ENCODE data around the gene GFY. TPM values are rescaled to one million over a fixed set of nuclear protein-coding genes. Genes with fewer than 3 reads are reported as not detected.

Gene GFY
- total RNA-seq, 3 donors from 2014 or later (not counting 1 experiment from before 2014, with no cell fraction given) = not detected

DNA sequence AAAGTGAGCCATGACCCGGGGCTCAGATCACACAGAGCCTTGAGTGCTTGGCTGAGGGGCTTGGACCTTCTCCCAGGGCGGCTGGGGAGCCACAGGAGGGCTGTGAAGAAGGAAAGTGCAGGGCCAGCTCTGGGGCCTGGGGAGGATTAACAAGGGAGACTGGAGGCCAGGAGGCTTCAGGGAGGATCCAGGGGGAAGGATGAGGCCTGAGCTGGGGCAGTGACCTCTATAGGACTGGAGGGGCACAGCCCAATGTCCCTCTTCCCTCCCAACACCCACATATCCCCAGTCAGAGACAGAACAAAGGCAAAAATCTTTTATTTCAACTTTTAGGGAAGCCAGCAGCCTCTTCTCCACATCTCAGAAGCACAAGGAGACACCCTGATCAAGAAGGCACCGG, 20.8 kb downstream of the GFY start:
- Mint-ChIP-seq H3K4me1 (peaks cover 36 to 55% of the 10 kb centered on the region in 2 donors), H3K9me3 (no peaks in the 10 kb centered on the region), H3K4me3 (no peak overlapping the region), H3K27ac (peak overlapping the region in 1 of 2 donors; percentile 20), H3K36me3 (no peaks in the 10 kb centered on the region), H3K27me3 (ENCODE audit: low read depth in 2 of 2) (peaks cover 12% of the 10 kb centered on the region in 2 donors)
- intact Hi-C loops (cut with micrococcal nuclease) = no loop called here
- DNase-seq (no peak), ATAC-seq (no peak)
- WGBS (ENCODE audit: insufficient coverage) = 75% methylated on average over 3 of the region's 3 CpGs
- Histone ChIP-seq H3K4me1 (ENCODE audit: control insufficient read depth, insufficient read depth, low read length) (peaks cover 40% of the 10 kb centered on the region), H3K27ac (ENCODE audit: low read length) (no peak overlapping the region), H3K9me3 (ENCODE audit: control insufficient read depth, insufficient read depth, low read length) (no peaks in the 10 kb centered on the region), H3K27me3 (ENCODE audit: control insufficient read depth, insufficient read depth, low read length) (peaks cover 13% of the 10 kb centered on the region), H3K36me3 (ENCODE audit: control insufficient read depth, insufficient read depth, low read length) (peaks cover 31% of the 10 kb centered on the region), H3K4me3 (ENCODE audit: low read length) (no peak overlapping the region)
- TF ChIP-seq, protein P1, sequence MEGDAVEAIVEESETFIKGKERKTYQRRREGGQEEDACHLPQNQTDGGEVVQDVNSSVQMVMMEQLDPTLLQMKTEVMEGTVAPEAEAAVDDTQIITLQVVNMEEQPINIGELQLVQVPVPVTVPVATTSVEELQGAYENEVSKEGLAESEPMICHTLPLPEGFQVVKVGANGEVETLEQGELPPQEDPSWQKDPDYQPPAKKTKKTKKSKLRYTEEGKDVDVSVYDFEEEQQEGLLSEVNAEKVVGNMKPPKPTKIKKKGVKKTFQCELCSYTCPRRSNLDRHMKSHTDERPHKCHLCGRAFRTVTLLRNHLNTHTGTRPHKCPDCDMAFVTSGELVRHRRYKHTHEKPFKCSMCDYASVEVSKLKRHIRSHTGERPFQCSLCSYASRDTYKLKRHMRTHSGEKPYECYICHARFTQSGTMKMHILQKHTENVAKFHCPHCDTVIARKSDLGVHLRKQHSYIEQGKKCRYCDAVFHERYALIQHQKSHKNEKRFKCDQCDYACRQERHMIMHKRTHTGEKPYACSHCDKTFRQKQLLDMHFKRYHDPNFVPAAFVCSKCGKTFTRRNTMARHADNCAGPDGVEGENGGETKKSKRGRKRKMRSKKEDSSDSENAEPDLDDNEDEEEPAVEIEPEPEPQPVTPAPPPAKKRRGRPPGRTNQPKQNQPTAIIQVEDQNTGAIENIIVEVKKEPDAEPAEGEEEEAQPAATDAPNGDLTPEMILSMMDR (IDR thresholded peaks at IDR 0.05) = no peak

DNA sequence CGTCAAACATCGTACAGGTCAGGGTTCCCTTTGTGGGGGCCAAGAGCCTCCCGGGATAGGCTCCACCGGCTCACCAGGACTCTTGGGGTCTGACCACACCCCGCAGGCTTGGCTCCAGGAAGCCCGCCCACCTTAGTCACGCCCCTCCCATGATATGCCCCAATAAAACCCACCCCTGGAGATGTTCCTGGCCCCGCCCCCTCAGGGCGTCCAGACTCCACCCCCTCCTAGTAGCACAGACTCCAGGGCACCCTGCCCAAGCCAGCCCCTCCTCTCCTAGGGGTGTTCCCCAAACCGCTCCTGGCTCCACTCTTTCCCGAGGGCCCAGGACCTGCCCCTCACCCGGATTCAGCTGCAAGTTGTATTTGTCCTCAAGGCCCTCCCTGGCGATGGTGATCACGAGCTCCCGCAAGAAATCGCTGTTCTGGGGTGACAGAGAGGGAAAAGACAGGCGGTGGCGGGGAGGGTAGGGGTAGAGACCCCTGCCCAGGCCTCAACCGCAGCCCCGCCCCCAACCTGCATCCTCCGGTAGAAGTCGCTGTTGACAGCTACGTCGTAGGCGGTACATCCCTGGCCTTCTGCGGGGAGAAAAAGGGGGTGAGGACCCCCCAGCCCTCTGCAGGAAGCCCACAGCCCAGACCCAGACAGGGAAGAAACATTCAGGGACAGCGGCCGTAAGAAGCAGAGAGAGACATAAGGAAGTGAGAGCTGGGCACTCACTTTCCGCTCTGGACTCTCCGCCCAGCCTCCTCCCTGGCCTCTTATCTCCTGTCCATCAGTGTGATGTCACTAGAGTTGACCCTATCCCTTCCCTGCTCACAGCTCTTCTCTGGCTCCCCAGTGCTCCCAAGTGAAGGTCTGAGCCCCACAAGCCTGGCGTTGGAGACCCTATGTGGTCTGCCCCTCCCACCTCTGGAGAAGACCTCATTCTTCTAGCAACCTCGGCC, 22.6 kb downstream of the GFY start:
- 95% methylated on average over 32 of the region's 32 CpGs for whole genome bisulfite sequencing (ENCODE audit: insufficient coverage)
- Histone ChIP-seq H3K36me3 (ENCODE audit: control insufficient read depth, insufficient read depth, low read length) (peaks cover 31% of the 10 kb centered on the region), H3K4me3 (ENCODE audit: low read length) (no peak overlapping the region), H3K27me3 (ENCODE audit: control insufficient read depth, insufficient read depth, low read length) (no peaks in the 10 kb centered on the region), H3K27ac (ENCODE audit: low read length) (no peak overlapping the region), H3K9me3 (ENCODE audit: control insufficient read depth, insufficient read depth, low read length) (no peaks in the 10 kb centered on the region), H3K4me1 (ENCODE audit: control insufficient read depth, insufficient read depth, low read length) (peaks cover 41% of the 10 kb centered on the region)
- Mint-ChIP-seq H3K4me1 (peaks cover 37 to 53% of the 10 kb centered on the region in 2 donors), H3K27ac (peak overlapping the region in 1 of 2 donors; percentile 78), H3K36me3 (no peaks in the 10 kb centered on the region), H3K9me3 (no peaks in the 10 kb centered on the region), H3K4me3 (no peak overlapping the region), H3K27me3 (ENCODE audit: low read depth in 2 of 2) (no peaks in the 10 kb centered on the region)
- TF ChIP-seq, protein P1 (IDR thresholded peaks at IDR 0.05) = no peak
- DNase-seq = no peak
- intact Hi-C loops (cut with micrococcal nuclease) = no loop called here
- no peak for ATAC-seq

DNA sequence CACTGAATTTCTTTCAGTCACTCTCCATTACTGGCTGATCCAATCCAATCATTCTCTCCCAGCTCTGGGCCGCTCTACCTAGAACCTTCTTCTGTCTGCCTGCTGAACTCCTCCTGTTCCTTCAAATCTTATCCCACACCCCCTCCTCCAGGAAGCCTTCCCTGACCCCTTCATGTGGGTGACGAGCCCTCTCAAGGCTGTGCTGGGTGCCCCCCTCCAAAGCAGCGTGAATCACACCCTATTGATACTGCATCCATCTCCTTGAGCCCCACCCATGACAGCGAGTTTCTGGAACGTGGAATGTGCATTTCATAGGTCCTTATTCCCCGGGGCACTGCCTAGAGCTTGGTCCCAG, 23.2 kb downstream of the GFY start:
- intact Hi-C loops (cut with micrococcal nuclease) = no loop called here
- H3K27me3 ChIP-seq (ENCODE audit: control insufficient read depth, insufficient read depth, low read length) = no peaks in the 10 kb centered on the region
- peak overlapping the region; percentile 45 for H3K4me3 Mint-ChIP-seq

More for the DNA sequence above, 23.2 kb downstream of the GFY start:
- DNase-seq (no peak), ATAC-seq (no peak)
- Mint-ChIP-seq H3K27me3 (ENCODE audit: low read depth in 2 of 2) (no peaks in the 10 kb centered on the region), H3K4me1 (peaks cover 41 to 53% of the 10 kb centered on the region in 2 donors), H3K36me3 (no peaks in the 10 kb centered on the region), H3K9me3 (no peaks in the 10 kb centered on the region), H3K27ac (peak overlapping the region; percentile 27 to 78)
- TF ChIP-seq, protein P1 (IDR thresholded peaks at IDR 0.05) = no peak
- Histone ChIP-seq H3K4me3 (ENCODE audit: low read length) (no peak overlapping the region), H3K27ac (ENCODE audit: low read length) (no peak overlapping the region), H3K36me3 (ENCODE audit: control insufficient read depth, insufficient read depth, low read length) (peaks cover 31% of the 10 kb centered on the region), H3K4me1 (ENCODE audit: control insufficient read depth, insufficient read depth, low read length) (peaks cover 36% of the 10 kb centered on the region), H3K9me3 (ENCODE audit: control insufficient read depth, insufficient read depth, low read length) (no peaks in the 10 kb centered on the region)
- WGBS (ENCODE audit: insufficient coverage) = 99% methylated on average over 6 of the region's 6 CpGs
